ENCODE results near the gene CXorf65.

DNA sequence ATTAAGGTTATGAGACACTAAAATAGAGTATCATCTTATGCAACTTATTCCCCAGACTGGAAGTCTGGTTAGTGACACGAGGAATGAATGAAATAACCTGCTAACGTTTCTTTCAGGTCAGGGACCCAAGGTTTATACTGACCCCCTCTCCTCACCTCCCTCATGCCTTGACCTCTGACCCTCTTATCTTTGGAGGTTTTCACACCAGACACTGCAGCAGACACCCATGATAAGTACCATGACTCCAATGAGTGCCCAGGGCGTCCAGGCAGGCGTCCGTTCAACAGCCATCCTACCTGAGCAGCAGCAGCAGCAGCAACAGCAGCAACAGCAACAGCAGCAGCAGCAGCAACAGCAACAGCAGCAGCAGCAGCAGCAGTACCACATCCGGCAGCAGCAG, 33.9 kb upstream of the CXorf65 start:
- TF ChIP-seq, protein P1, sequence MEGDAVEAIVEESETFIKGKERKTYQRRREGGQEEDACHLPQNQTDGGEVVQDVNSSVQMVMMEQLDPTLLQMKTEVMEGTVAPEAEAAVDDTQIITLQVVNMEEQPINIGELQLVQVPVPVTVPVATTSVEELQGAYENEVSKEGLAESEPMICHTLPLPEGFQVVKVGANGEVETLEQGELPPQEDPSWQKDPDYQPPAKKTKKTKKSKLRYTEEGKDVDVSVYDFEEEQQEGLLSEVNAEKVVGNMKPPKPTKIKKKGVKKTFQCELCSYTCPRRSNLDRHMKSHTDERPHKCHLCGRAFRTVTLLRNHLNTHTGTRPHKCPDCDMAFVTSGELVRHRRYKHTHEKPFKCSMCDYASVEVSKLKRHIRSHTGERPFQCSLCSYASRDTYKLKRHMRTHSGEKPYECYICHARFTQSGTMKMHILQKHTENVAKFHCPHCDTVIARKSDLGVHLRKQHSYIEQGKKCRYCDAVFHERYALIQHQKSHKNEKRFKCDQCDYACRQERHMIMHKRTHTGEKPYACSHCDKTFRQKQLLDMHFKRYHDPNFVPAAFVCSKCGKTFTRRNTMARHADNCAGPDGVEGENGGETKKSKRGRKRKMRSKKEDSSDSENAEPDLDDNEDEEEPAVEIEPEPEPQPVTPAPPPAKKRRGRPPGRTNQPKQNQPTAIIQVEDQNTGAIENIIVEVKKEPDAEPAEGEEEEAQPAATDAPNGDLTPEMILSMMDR (IDR thresholded peaks at IDR 0.05): no peak
- TF ChIP-seq POLR2AphosphoS5 (IDR thresholded peaks at IDR 0.05): no peak
- no peak for TF ChIP-seq POLR2A (IDR thresholded peaks at IDR 0.05; ENCODE audit: low read depth)

All from esophagus muscularis mucosa (tissue), 3 donors.